ENCODE results near the gene SDCBP2.

The SDCBP2 gene

DNA sequence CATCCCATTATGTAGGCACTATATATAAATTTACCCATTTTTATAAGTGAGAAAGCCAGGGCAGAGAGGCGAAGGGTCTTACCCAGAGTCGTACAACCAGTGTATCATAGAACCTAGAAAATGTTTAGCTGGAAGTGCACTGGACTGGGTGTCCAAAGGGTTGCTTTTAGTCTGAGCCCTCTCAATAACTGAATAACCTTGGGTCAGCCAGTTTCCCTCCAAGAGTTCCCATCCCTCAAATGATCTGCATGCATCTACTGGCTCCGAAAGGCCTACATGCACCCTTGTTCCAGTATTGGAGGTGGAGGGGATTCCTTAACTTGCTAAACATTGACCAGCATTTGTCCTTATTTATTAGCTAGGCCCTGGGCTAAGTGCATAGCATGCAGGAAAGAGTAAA, 59.1 kb downstream of the SDCBP2 start:
- no peak for ATAC-seq

GRCh38 chr20:1269235-1269634, 59.7 kb downstream of the SDCBP2 start:
- ATAC-seq, result no peak

GRCh38 chr20:1267809-1268374, 61.0 kb downstream of the SDCBP2 start:
- ATAC-seq, result no peak

DNA sequence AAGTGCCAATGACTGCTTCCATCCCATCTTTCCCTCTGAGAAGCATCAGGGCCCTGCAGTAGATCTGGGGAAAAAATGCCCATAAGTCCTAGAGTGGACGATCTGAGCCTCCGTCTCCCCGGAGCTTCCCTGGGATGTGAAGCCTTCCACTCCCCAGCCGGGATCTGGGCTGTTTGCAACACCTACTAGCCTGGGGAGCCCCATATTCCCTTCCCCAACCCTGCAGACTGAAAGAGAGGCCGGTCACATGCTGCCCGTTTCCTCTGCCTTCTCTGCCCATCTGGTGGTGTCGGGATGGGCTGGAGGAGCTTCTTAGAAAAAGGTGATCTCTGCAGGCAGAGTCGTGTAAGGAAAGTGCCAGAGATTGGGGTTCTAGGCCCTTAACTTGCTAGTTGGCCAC, 61.8 kb downstream of the SDCBP2 start:
- no peak for ATAC-seq

- peak; percentile 93 to 95 for ATAC-seq
Measured at GRCh38 chr20:1266167-1266973, 62.6 kb downstream of the SDCBP2 start, which contains the start of gene SNPH. Gene SNPH, plus strand, starts transcription at chr20:1266294. Its CDS starts 29,946 bp downstream, at chr20:1296240.

- no peak for ATAC-seq
Measured at GRCh38 chr20:1265916-1266166, 63.1 kb downstream of the SDCBP2 start.

- ATAC-seq, result no peak
Measured at GRCh38 chr20:1265226-1265915, 63.6 kb downstream of the SDCBP2 start.

GRCh38 chr20:1264727-1265126, 64.2 kb downstream of the SDCBP2 start:
- no peak for ATAC-seq

- ATAC-seq, result no peak
Measured at GRCh38 chr20:1263853-1264252, 65.1 kb downstream of the SDCBP2 start.

Measured in activated CD4-positive, CD25-positive, alpha-beta regulatory T cell treated with anti-CD3 and anti-CD28 coated beads, Interleukin-2, amount 50 U/mL, for 24 hours (primary cell).